Measurements from ENCODE around the gene HNRNPLL. TPM values are rescaled to one million over a fixed set of nuclear protein-coding genes. Genes with fewer than 3 reads are reported as not detected.

Gene HNRNPLL
- total and polyA plus RNA-seq, 2 of the 8 experiments (the other 6 are each of a cell fraction or from before 2014, with no cell fraction given), result 18.6 to 69.3 TPM

GRCh38 chr2:38526195-38526594 lies 76.5 kb downstream of the HNRNPLL start (continued):
- no peak for TF ChIP-seq CHD7 (IDR thresholded peaks at IDR 0.05; ENCODE audit: insufficient replicate concordance, low read length)

All from H1 (cell line).